CMK (cell line): ENCODE data around the gene ZNF610.

Experiments
- DNase-seq: peaks from one replicate; pipeline ENCODE4 v3.0.0-alpha.2; 2010; ENCODE audit warnings: low read depth

ZNF610 gene

GRCh38 chr19:52397310-52398080 lies 61.5 kb downstream of the ZNF610 start, which contains the start of gene ZNF528:
ZNF528 (plus strand) TSS chr19:52397849; CDS start chr19:52402014, 4,165 bp downstream.
- peak; percentile 69 for DNase-seq

DNA sequence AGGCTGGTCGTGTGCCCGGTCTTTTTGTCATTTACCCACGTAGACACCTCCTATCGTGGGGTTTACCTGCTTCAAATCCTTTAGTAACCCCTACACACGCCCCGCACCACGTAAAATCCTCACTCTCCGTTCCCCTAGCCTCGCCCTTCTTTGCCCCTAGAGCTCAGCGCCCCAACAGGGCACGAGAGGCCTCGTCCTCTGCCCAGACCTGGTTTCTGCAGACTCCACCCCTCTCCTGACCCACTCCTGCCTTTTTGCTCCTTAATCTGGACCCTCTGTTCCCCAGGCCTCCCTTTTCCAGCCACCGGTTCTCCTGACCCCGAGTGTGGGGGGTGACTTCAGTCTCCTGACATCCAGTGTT lies 62.0 kb downstream of the ZNF610 start:
- no peak for DNase-seq

- no peak for DNase-seq
Measured at GRCh38 chr19:52410276-52410675, 74.2 kb downstream of the ZNF610 start.

DNA sequence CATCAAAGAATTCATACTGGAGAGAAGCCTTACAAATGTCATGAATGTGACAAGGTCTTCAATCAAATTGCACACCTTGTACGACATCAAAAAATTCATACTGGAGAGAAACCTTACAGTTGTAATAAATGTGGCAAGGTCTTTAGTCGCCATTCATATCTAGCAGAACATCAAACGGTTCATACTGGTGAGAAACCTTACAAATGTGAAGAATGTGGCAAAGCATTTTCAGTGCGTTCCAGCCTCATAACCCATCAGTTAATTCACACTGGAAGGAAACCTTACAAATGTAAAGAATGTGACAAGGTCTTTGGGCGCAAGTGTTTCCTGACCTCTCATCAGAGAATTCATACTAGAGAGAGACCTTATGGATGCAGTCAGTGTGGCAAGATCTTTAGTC lies 79.7 kb downstream of the ZNF610 start:
- no peak for DNase-seq
